ENCODE results near the gene FNIP2.

Gene FNIP2

GRCh38 chr4:158936238-158936637 lies 167.4 kb downstream of the FNIP2 start:
- no peak overlapping the region for H3K4me3 ChIP-seq (ENCODE audit: low read depth, low read length)
- DNase-seq (ENCODE audit: low read depth): no peak
- no peak for TF ChIP-seq CTCF (IDR thresholded peaks at IDR 0.05; ENCODE audit: insufficient read depth, low read depth, low read length, missing control alignments)

GRCh38 chr4:158938220-158939044 lies 169.6 kb downstream of the FNIP2 start:
- no peak for DNase-seq (ENCODE audit: low read depth)
- TF ChIP-seq CTCF (IDR thresholded peaks at IDR 0.05; ENCODE audit: insufficient read depth, low read depth, low read length, missing control alignments): no peak

GRCh38 chr4:158940271-158940670 lies 171.4 kb downstream of the FNIP2 start:
- no peak overlapping the region for H3K4me3 ChIP-seq (ENCODE audit: low read depth, low read length)
- no peak for TF ChIP-seq CTCF (IDR thresholded peaks at IDR 0.05; ENCODE audit: insufficient read depth, low read depth, low read length, missing control alignments)
- DNase-seq (ENCODE audit: low read depth): no peak

More at GRCh38 chr4:158938220-158939044, 169.6 kb downstream of the FNIP2 start:
- no peak overlapping the region for H3K4me3 ChIP-seq (ENCODE audit: low read depth, low read length)

- no peak for DNase-seq (ENCODE audit: low read depth)
- TF ChIP-seq CTCF (IDR thresholded peaks at IDR 0.05; ENCODE audit: insufficient read depth, low read depth, low read length, missing control alignments): no peak
- H3K4me3 ChIP-seq (ENCODE audit: low read depth, low read length): no peak overlapping the region
Observed at GRCh38 chr4:158941321-158941720, 172.5 kb downstream of the FNIP2 start.

GRCh38 chr4:158941895-158942294 lies 173.1 kb downstream of the FNIP2 start:
- H3K4me3 ChIP-seq (ENCODE audit: low read depth, low read length): no peak overlapping the region
- TF ChIP-seq CTCF (IDR thresholded peaks at IDR 0.05; ENCODE audit: insufficient read depth, low read depth, low read length, missing control alignments): no peak
- DNase-seq (ENCODE audit: low read depth): no peak

GRCh38 chr4:158945529-158946108 lies 176.8 kb downstream of the FNIP2 start:
- no peak overlapping the region for H3K4me3 ChIP-seq (ENCODE audit: low read depth, low read length)
- no peak for TF ChIP-seq CTCF (IDR thresholded peaks at IDR 0.05; ENCODE audit: insufficient read depth, low read depth, low read length, missing control alignments)
- DNase-seq (ENCODE audit: low read depth): no peak
